GM23338 (cell line): ENCODE measurements around the gene ESYT2. TPM values are rescaled to one million over a fixed set of nuclear protein-coding genes. Genes with fewer than 3 reads are reported as not detected.

Source experiments
- ATAC-seq: fragments of 200-7000 bp; cut with Tn5 transposase; 3 replicates; pipeline ENCODE4 v1.9.1; 2020
- DNase-seq: peaks from one replicate; pipeline ENCODE4 v3.0.0-alpha.2; 2015; ENCODE audit warnings: low spot score
- H2AFZ ChIP-seq: fragments of 200-600 bp; sonication (generic); 2 replicates; pipeline ENCODE4 v1.8.0; 2016; ENCODE audit warnings: antibody characterized with exemption, mild to moderate bottlenecking, moderate library complexity
- H3F3A ChIP-seq: fragments of 200-600 bp; sonication (generic); replicated peaks from 2 replicates; pipeline ENCODE4 v1.8.0; 2017; ENCODE audit warnings: antibody characterized with exemption, mixed run types, low read depth
- H3K27ac ChIP-seq: fragments of 200-600 bp; sonication (generic); 2 replicates; pipeline ENCODE4 v1.6.1; 2016; ENCODE audit warnings: low read depth
- H3K27me3 ChIP-seq: fragments of 200-600 bp; sonication (generic); 2 replicates; pipeline ENCODE4 v1.8.0; 2016; ENCODE audit warnings: mild to moderate bottlenecking, mixed run types, moderate library complexity; ENCODE audit not compliant: insufficient read depth
- H3K36me3 ChIP-seq: fragments of 200-600 bp; sonication (generic); 2 replicates; pipeline ENCODE4 v1.8.0; 2016; ENCODE audit warnings: mild to moderate bottlenecking; ENCODE audit not compliant: insufficient read depth
- H3K4me1 ChIP-seq: fragments of 200-600 bp; sonication (generic); 2 replicates; pipeline ENCODE4 v1.8.0; 2016; ENCODE audit warnings: mild to moderate bottlenecking, moderate library complexity; ENCODE audit not compliant: insufficient read depth
- H3K4me2 ChIP-seq: fragments of 200-600 bp; sonication (generic); 2 replicates; pipeline ENCODE4 v1.7.1; 2017; ENCODE audit warnings: mixed run types
- H3K4me3 ChIP-seq: fragments of 200-600 bp; sonication (generic); 2 replicates; pipeline ENCODE4 v1.6.1; 2016; ENCODE audit warnings: mixed run types
- H3K79me2 ChIP-seq: fragments of 200-600 bp; sonication (generic); replicated peaks from 2 replicates; pipeline ENCODE4 v1.8.0; 2017; ENCODE audit warnings: mild to moderate bottlenecking; ENCODE audit not compliant: insufficient read depth
- H3K9me2 ChIP-seq: fragments of 200-600 bp; sonication (generic); 2 replicates; pipeline ENCODE4 v1.8.0; 2017; ENCODE audit not compliant: insufficient read depth
- H4K20me1 ChIP-seq: fragments of 200-600 bp; sonication (generic); replicated peaks from 2 replicates; pipeline ENCODE4 v1.8.0; 2017; ENCODE audit warnings: mild to moderate bottlenecking; ENCODE audit not compliant: insufficient read depth
- H3K27ac Mint-ChIP-seq: 2 replicates; pipeline ENCODE4 v1.8.0; 2020; ENCODE audit warnings: inconsistent platforms, mild to moderate bottlenecking, moderate library complexity, mixed read lengths
- H3K27me3 Mint-ChIP-seq: 3 replicates; pipeline ENCODE4 v1.8.0; 2022; ENCODE audit warnings: low read depth, mild to moderate bottlenecking, moderate library complexity, mixed read lengths, inconsistent platforms; ENCODE audit not compliant: insufficient read depth, poor library complexity
- H3K36me3 Mint-ChIP-seq: 3 replicates; pipeline ENCODE4 v1.8.0; 2021; ENCODE audit warnings: low read depth, mild to moderate bottlenecking, inconsistent platforms, moderate library complexity, mixed read lengths
- H3K4me1 Mint-ChIP-seq: 3 replicates; pipeline ENCODE4 v1.8.0; 2020; ENCODE audit warnings: mild to moderate bottlenecking, inconsistent platforms, mixed read lengths
- H3K4me3 Mint-ChIP-seq: 3 replicates; pipeline ENCODE4 v1.8.0; 2021; ENCODE audit warnings: moderate library complexity, mild to moderate bottlenecking, inconsistent platforms, mixed read lengths
- H3K9me3 Mint-ChIP-seq: 3 replicates; pipeline ENCODE4 v1.8.0; 2020; ENCODE audit warnings: moderate library complexity, mild to moderate bottlenecking, inconsistent platforms, mixed read lengths
- ETS1 ChIP-seq: IDR thresholded peaks from 2 replicates; pipeline ENCODE4 v1.6.1; 2016; ENCODE audit warnings: antibody characterized with exemption
- EZH2phosphoT487 ChIP-seq: fragments of 200-600 bp; sonication (generic); IDR thresholded peaks from one replicate; pipeline ENCODE4 v1.8.1; 2018; ENCODE audit warnings: antibody characterized with exemption; ENCODE audit not compliant: unreplicated experiment
- NANOG ChIP-seq: IDR thresholded peaks from 2 replicates; pipeline ENCODE4 v1.6.1; 2016; ENCODE audit warnings: antibody characterized with exemption, borderline replicate concordance
- POLR2AphosphoS5 ChIP-seq: IDR thresholded peaks from 2 replicates; pipeline ENCODE4 v1.6.1; 2016; ENCODE audit warnings: antibody characterized with exemption, low read depth
- ZNF331 ChIP-seq: fragments of 250-450 bp; sonication (Bioruptor Pico); IDR thresholded peaks from 2 replicates; pipeline ENCODE4 v1.5.0; 2020; ENCODE audit warnings: low read depth, mild to moderate bottlenecking, moderate library complexity
- ZNF462 ChIP-seq: fragments of 250-450 bp; sonication (Bioruptor Pico); IDR thresholded peaks from 2 replicates; pipeline ENCODE4 v1.5.0; 2020; ENCODE audit warnings: mild to moderate bottlenecking, moderate library complexity
- polyA plus RNA-seq: library from polyadenylated mRNA; unstranded; fragments of >200 nt; fragmentation: Nextera tagmentation; extraction: Ambion mirVana; gene quantifications from 2 replicates; pipeline ENCODE4 v1.2.1, GENCODE V29; 2016
- total RNA-seq: library from RNA; depleted of rRNA; stranded (reverse); fragments of >200 nt; shearing (Covaris generic); gene quantifications from 2 replicates; pipeline ENCODE4 v1.2.3, GENCODE V29; 2014
- TF ChIP-seq, protein P1 (sequence below), 2 experiments: fragments of 200-600 bp in 1 of 2; sonication (generic) in 1 of 2; conservative IDR thresholded peaks; 2 replicates each; pipeline versions ENCODE4 v1.5.1 to v1.6.1; 2016 to 2017; ENCODE audit warnings: antibody characterized with exemption in 2 of 2, low read depth in 2 of 2, mild to moderate bottlenecking in 2 of 2, moderate library complexity in 1 of 2

The ESYT2 gene
- total and polyA plus RNA-seq, 2 experiments from 2014 or later, result 9.6 to 52.7 TPM

DNA sequence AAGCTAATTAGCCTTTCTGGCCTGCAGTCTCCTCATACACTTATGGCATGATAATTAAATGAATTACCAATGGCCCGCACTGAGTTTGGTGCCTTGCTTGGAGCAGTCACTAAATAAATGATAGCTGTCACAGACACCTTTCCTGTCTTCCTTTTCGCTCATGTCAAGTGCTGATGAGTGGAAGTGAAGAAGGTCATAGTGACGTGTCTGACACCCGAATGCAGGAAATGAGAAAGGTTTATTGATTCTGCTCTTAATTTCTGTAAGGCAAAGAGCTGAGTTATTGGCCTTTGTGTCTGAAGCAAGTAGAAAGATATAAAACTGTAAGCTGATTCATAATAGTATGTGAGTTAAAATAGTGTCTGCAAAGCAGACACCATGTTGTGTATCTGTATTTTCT, 13.2 kb upstream of the ESYT2 start:
- H3F3A ChIP-seq, result peaks cover 6% of the 10 kb centered on the region
- Mint-ChIP-seq H3K9me3 (peaks cover 38% of the 10 kb centered on the region), H3K27ac (no peak overlapping the region), H3K4me1 (peaks cover 22% of the 10 kb centered on the region), H3K4me3 (no peak overlapping the region), H3K36me3 (peaks cover 16% of the 10 kb centered on the region), H3K27me3 (peaks cover 15% of the 10 kb centered on the region)
- H3K9me2 ChIP-seq, result no peaks in the 10 kb centered on the region; the same call in 1 of the 2 replicates
- H2AFZ ChIP-seq, result no peak overlapping the region
- no peaks in the 10 kb centered on the region for H3K27me3 ChIP-seq
- ATAC-seq, result no peak
- H3K4me3 ChIP-seq, result no peak overlapping the region
- H4K20me1 ChIP-seq, result no peaks in the 10 kb centered on the region
- no peak overlapping the region for H3K27ac ChIP-seq
- peaks cover 25% of the 10 kb centered on the region for H3K4me1 ChIP-seq
- TF ChIP-seq ZNF462 (CRISPR knock-in tag) (no peak), NANOG (no peak), POLR2AphosphoS5 (no peak), ZNF331 (CRISPR knock-in tag) (no peak), ETS1 (no peak), EZH2phosphoT487 (no peak)
- TF ChIP-seq, protein P1, sequence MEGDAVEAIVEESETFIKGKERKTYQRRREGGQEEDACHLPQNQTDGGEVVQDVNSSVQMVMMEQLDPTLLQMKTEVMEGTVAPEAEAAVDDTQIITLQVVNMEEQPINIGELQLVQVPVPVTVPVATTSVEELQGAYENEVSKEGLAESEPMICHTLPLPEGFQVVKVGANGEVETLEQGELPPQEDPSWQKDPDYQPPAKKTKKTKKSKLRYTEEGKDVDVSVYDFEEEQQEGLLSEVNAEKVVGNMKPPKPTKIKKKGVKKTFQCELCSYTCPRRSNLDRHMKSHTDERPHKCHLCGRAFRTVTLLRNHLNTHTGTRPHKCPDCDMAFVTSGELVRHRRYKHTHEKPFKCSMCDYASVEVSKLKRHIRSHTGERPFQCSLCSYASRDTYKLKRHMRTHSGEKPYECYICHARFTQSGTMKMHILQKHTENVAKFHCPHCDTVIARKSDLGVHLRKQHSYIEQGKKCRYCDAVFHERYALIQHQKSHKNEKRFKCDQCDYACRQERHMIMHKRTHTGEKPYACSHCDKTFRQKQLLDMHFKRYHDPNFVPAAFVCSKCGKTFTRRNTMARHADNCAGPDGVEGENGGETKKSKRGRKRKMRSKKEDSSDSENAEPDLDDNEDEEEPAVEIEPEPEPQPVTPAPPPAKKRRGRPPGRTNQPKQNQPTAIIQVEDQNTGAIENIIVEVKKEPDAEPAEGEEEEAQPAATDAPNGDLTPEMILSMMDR (conservative IDR thresholded peaks at IDR 0.05; ENCODE audit: low read depth in 2 of 2), result no peak
- no peak for DNase-seq
- no peaks in the 10 kb centered on the region for H3K79me2 ChIP-seq
- H3K36me3 ChIP-seq, result peaks cover 22% of the 10 kb centered on the region
- H3K4me2 ChIP-seq, result no peak overlapping the region
